Tracheal epithelial cell (primary cell): Measurements from ENCODE around the gene LRRC25. TPM values are rescaled to one million over a fixed set of nuclear protein-coding genes. Genes with fewer than 3 reads are reported as not detected.

Source experiments
- total RNA-seq: library from RNA; depleted of rRNA; stranded (reverse); fragments of >200 nt; gene quantifications from 2 replicates; pipeline ENCODE4 v1.2.1, GENCODE V29; 2014

The LRRC25 gene
- total RNA-seq = not detected in 2 replicates

DNA sequence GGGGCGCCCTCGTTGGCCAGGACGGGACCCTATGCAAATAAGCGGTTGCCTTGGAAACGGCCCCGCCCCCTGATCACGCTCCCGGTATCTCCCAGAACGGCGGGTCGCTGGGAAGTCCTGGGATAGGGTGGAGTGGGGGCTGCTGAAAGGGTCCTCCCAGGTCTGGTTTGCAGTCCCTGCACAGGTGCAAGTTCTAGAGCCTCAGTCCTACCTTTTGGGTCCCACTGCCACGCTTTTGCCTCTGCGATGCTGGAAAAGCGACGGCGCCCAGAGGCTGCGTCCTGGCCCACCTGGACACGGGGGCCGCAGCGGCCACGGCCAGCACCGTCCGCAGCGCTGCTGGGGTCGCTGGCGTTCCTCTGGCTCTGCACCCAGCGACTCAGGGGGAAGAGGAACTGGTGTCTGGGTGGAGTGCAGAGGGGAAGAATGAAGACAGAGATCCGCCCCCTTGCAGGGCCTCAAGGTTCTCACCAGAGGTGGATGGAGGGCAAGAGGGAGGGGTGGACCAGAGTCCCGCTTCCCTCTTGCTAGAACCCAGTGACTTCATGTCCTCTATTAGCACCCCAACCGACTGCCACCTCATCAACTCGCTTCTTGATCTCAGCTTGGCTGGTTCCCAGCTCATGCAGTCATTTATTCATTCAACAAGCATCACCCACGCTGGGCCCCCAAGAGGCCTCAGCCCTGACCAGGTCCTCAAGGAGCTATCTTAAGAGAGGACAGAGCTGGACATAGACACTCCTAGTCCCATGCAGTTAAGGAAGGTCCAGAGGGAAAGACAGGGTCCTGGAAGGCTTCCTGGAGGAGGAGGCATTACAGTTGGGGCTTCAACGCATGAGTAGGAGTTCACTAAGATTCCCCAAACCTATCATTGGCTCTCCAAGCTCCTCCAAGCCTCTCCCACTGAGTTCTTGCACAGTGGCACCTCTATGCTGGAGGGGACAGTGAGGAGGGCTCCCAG is at the start of gene LRRC25:
LRRC25 (minus strand) TSS at position 381 of the 961 bp plus-strand sequence. CDS start 659 bp downstream, outside the sequence.

DNA sequence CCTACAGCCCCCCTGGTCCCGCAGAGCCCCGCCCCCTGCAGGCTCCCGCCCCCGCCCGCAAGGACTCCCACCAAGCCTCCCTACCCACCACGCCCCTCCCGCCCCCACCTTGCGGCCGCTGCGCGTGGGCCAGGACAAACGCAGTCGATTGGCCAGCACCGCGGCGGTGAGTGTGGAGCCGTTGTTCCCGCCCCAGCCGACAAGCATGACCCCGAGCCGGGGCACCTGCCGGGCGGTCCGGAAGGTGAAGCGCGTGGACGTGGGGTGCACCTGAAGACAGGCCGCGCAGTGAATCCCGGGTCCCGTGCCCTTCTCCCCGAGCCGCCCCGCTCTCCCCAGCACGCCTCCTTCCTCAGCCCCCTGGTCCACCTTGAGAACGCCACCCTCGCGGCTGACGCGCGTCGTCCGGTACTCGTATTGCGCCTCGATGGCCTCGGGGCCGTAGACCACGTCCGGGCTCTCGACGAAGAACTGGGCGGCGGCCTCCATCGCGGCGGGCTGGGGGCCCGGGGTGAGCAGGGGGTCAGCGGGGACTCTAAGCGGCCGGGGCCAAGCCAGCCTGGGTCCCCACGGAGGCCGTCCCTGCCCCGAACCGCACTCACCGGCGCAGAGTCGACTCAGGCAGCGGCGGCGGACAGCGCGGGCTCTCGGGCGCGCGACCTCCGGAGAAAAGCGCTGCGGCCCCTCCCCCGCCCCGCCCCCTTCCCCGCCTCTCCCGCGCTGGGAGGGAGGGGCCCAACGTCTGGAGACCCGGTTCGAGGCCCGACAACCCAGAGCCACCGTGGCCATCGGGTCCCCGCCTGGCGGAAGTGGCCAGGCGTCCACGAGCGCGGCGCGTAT is 40.3 kb upstream of the LRRC25 start, which contains the start of gene ISYNA1:
ISYNA1 (minus strand) TSS at position 643 of the 840 bp plus-strand sequence; CDS start at position 489, 154 bp downstream.

DNA sequence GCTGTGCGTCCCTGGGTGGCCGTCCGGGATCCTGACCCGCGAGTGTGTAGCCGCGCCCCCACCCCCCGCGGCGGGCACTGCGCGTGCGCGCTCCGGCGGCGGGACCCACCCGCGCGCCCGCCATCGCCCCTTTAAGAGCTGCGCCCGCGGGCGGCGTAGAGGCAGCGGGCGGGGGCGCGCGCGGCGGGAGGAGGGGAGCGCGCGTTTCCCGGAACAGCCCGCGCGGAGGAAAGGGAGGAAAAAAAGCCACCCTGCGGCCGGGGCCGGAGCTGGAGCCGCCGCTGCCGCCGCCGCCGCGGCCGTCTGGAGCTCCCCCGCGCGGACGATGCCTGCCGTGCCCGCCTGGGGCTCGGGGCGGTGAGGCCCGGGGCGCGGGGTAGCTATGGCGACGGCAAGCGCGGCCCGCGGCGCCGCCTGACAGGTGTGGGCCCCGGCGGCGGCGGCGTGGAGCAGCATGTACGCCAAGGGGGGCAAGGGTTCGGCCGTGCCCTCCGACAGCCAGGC is 21.8 kb upstream of the LRRC25 start, which contains the start of gene SSBP4:
SSBP4 (plus strand) TSS at position 204 of the 504 bp plus-strand sequence; CDS start at position 455, 251 bp downstream.

DNA sequence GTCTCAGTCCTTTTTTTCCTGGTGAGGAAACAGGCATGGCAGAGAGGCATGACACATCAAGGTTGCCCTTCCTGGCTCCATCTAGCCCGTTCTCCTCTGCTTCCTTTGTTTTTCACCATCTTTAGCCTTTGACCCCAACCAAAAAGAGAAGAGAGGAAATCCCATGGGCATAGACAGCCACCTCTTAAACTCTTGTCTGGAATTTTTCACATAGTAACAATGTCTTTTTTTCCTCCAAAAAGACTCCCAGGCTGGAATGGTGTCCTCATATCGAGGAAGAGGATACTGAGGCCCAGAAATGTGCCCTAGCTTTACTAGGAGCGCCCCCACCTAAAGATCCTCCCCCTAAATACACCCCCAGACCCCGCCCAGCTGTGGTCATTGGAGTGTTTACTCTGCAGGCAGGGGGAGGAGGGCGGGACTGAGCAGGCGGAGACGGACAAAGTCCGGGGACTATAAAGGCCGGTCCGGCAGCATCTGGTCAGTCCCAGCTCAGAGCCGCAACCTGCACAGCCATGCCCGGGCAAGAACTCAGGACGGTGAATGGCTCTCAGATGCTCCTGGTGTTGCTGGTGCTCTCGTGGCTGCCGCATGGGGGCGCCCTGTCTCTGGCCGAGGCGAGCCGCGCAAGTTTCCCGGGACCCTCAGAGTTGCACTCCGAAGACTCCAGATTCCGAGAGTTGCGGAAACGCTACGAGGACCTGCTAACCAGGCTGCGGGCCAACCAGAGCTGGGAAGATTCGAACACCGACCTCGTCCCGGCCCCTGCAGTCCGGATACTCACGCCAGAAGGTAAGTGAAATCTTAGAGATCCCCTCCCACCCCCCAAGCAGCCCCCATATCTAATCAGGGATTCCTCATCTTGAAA is 11.5 kb downstream of the LRRC25 start, which contains the start of gene GDF15:
GDF15 (plus strand) TSS at position 484 of the 868 bp plus-strand sequence; CDS start at position 516, 32 bp downstream.

Other genes starting within 250 kb of the LRRC25 start
- gene PIK3R2, start 244.5 kb downstream of the LRRC25 start, total RNA-seq = 13.3 and 23.4 TPM in 2 replicates
- gene IFI30, start 223.8 kb downstream of the LRRC25 start, total RNA-seq = 24.5 and 39.5 TPM in 2 replicates
- gene MPV17L2, start 204.4 kb downstream of the LRRC25 start, total RNA-seq = 11.1 and 23.0 TPM in 2 replicates
- 0.43 TPM in 1 of 2 replicates, not detected in the other for gene RAB3A, start 193.6 kb downstream of the LRRC25 start, total RNA-seq
- 0.43 TPM in 1 of 2 replicates, not detected in the other for gene PDE4C, start 171.2 kb downstream of the LRRC25 start, total RNA-seq
- under 0.01 TPM in 1 of 2 replicates, not detected in the other for gene IQCN, start 123.2 kb downstream of the LRRC25 start, total RNA-seq
- gene JUND, start 116.0 kb downstream of the LRRC25 start, total RNA-seq = 179 and 199 TPM in 2 replicates
- gene LSM4, start 74.5 kb downstream of the LRRC25 start, total RNA-seq = 178 and 217 TPM in 2 replicates
- 6.4 and 15.9 TPM in 2 replicates for gene PGPEP1, start 57.0 kb downstream of the LRRC25 start, total RNA-seq
- gene GDF15, start 11.5 kb downstream of the LRRC25 start, total RNA-seq = 79.5 and 141 TPM in 2 replicates
- 37.6 and 44.5 TPM in 2 replicates for gene SSBP4, start 21.8 kb upstream of the LRRC25 start, total RNA-seq
- 33.9 and 41.7 TPM in 2 replicates for gene ISYNA1, start 40.5 kb upstream of the LRRC25 start, total RNA-seq
- 9.8 and 10.1 TPM in 2 replicates for gene ELL, start 124.4 kb upstream of the LRRC25 start, total RNA-seq
- gene FKBP8, start 146.0 kb upstream of the LRRC25 start, total RNA-seq = 211 and 228 TPM in 2 replicates
- 66.5 and 73.5 TPM in 2 replicates for gene KXD1, start 160.2 kb upstream of the LRRC25 start, total RNA-seq
- 916 and 1,024 TPM in 2 replicates for gene UBA52, start 174.2 kb upstream of the LRRC25 start, total RNA-seq
- 38.2 and 69.9 TPM in 2 replicates for gene REX1BD, start 191.2 kb upstream of the LRRC25 start, total RNA-seq
- gene CRLF1, start 209.2 kb upstream of the LRRC25 start, total RNA-seq = 0.21 and 1.2 TPM in 2 replicates
- gene TMEM59L, start 215.2 kb upstream of the LRRC25 start, total RNA-seq = 0.85 TPM in 1 of 2 replicates, not detected in the other
- 2.9 and 4.0 TPM in 2 replicates for gene KLHL26, start 239.4 kb upstream of the LRRC25 start, total RNA-seq